Mucosa of stomach (tissue), 1 donor: ENCODE results near the gene BAHCC1.
A peak's percentile ranks its signal among the peaks of the same experiment; 100 is the strongest.

Source experiments
- H3K27me3 ChIP-seq: one replicate; pipeline ENCODE4 v1.7.0; 2013; ENCODE audit warnings: mild to moderate bottlenecking, low read length; ENCODE audit not compliant: control insufficient read depth, insufficient read depth
- H3K36me3 ChIP-seq: one replicate; pipeline ENCODE4 v1.7.0; 2013; ENCODE audit warnings: low read length; ENCODE audit not compliant: control insufficient read depth, insufficient read depth
- H3K4me1 ChIP-seq: one replicate; pipeline ENCODE4 v1.7.0; 2013; ENCODE audit warnings: mild to moderate bottlenecking, low read length; ENCODE audit not compliant: control insufficient read depth, insufficient read depth
- H3K4me3 ChIP-seq: one replicate; pipeline ENCODE4 v1.7.0; 2013; ENCODE audit warnings: low read length
- H3K9ac ChIP-seq: one replicate; pipeline ENCODE4 v1.7.0; 2013; ENCODE audit warnings: mild to moderate bottlenecking, low read length, moderate library complexity
- H3K9me3 ChIP-seq: one replicate; pipeline ENCODE4 v1.7.0; 2013; ENCODE audit warnings: mild to moderate bottlenecking, low read length, moderate library complexity; ENCODE audit not compliant: control insufficient read depth
- donor health status: Pancreatic carcinoma.

Gene BAHCC1

GRCh38 chr17:81391293-81391935 is 3.8 kb upstream of the BAHCC1 start:
- H3K4me3 ChIP-seq: peak overlapping the region; percentile 18
- H3K36me3 ChIP-seq: no peaks in the 10 kb centered on the region
- peaks cover 51% of the 10 kb centered on the region for H3K4me1 ChIP-seq
- H3K9ac ChIP-seq: peak overlapping the region; percentile 76
- no peaks in the 10 kb centered on the region for H3K9me3 ChIP-seq
- H3K27me3 ChIP-seq: no peaks in the 10 kb centered on the region

DNA sequence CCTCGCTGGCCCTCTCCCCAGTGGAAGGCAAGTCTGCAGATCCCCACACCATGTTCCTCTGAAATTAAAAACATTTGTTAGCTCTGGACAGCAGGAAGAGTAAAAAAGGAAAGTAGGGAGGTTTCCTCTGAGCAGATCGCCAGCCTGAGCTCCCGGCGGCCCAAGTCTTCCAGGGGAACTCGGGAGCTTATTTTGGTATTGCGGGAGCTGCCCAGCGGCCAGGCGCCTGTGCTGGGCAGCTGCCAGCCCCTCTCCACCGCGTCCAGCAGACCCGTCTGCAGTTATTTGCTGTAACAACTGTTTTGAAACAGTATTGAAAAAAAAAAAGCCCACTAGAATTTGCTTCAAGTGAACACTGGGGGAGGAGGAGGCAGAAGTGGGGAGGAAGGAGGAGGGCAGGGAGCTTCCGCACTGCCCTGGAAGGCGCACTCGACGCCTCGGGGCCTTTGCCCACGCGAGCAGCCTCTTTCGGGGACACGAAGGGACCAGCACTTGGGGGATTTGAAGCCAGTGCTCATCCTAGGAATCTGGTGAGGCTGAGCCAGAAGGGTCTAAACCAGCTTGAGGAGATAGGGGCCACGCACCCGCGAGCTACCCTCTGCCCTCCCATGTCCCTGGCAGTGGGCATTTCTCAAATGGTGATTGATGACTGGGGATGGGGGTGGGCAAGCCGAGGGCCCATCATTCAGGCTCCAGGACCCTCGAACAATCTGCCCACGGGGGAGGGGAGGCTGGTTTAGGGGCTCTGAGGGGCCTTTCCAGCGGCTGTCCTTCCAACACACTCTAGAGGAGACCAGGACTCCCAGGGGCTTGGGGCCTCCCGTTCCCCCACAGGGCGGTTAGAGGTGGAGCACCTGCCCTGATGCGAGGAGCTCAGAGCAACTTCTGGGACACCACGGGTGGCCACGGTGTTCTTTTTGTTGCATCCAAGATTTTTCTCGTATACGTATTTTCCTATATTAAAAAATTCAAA is 3.0 kb upstream of the BAHCC1 start:
- H3K4me3 ChIP-seq: peak overlapping the region; percentile 18
- H3K36me3 ChIP-seq: no peaks in the 10 kb centered on the region
- H3K27me3 ChIP-seq: no peaks in the 10 kb centered on the region
- no peaks in the 10 kb centered on the region for H3K9me3 ChIP-seq
- H3K4me1 ChIP-seq: peaks cover 49% of the 10 kb centered on the region
- H3K9ac ChIP-seq: peak overlapping the region; percentile 76

GRCh38 chr17:81392909-81393654 is 2.2 kb upstream of the BAHCC1 start:
- H3K4me3 ChIP-seq: peak overlapping the region; percentile 18
- H3K27me3 ChIP-seq: no peaks in the 10 kb centered on the region
- H3K9ac ChIP-seq: peak overlapping the region; percentile 76
- H3K4me1 ChIP-seq: peaks cover 50% of the 10 kb centered on the region
- H3K9me3 ChIP-seq: no peaks in the 10 kb centered on the region
- no peaks in the 10 kb centered on the region for H3K36me3 ChIP-seq

- Histone ChIP-seq H3K36me3 (no peaks in the 10 kb centered on the region), H3K4me1 (peaks cover 50% of the 10 kb centered on the region), H3K9me3 (no peaks in the 10 kb centered on the region), H3K27me3 (no peaks in the 10 kb centered on the region), H3K4me3 (no peak overlapping the region), H3K9ac (peak overlapping the region; percentile 76)
Measured at GRCh38 chr17:81393684-81394376, 1.4 kb upstream of the BAHCC1 start.

DNA sequence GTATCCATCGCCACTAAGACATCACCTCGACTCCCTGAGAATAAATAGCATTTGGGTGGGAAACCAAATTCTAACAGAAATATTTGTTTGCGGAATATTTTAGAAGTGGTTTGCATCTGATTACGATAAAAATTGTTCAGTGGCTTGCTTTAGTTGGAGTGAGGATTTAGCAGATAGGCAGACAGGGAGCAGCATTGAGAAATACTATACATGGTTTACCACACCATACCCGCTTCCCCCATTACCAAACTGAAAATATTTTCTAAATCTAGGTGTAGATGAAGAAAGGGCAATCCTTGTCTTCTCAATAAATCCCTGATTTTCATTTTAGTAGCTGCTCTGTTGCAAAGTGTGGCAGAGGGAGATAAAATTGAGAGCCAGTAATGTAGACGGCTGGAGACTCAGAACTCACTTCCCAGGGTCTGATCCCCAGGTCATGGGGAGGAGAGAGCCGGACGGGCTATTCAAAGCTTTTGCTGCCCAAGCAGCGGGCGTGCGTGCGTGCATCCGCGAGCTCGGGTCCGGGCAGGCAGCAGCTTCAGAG is 808 bp upstream of the BAHCC1 start:
- Histone ChIP-seq H3K4me1 (peaks cover 45% of the 10 kb centered on the region), H3K27me3 (no peaks in the 10 kb centered on the region), H3K36me3 (no peaks in the 10 kb centered on the region), H3K9me3 (no peaks in the 10 kb centered on the region), H3K4me3 (peak overlapping the region; percentile 71), H3K9ac (peak overlapping the region; percentile 41)

- Histone ChIP-seq H3K4me3 (peak overlapping the region; percentile 74), H3K4me1 (peaks cover 43% of the 10 kb centered on the region), H3K9ac (peak overlapping the region; percentile 93), H3K27me3 (peaks cover 3% of the 10 kb centered on the region), H3K36me3 (no peaks in the 10 kb centered on the region), H3K9me3 (no peaks in the 10 kb centered on the region)
Measured at GRCh38 chr17:81395600-81396277, 482 bp downstream of the BAHCC1 start.

DNA sequence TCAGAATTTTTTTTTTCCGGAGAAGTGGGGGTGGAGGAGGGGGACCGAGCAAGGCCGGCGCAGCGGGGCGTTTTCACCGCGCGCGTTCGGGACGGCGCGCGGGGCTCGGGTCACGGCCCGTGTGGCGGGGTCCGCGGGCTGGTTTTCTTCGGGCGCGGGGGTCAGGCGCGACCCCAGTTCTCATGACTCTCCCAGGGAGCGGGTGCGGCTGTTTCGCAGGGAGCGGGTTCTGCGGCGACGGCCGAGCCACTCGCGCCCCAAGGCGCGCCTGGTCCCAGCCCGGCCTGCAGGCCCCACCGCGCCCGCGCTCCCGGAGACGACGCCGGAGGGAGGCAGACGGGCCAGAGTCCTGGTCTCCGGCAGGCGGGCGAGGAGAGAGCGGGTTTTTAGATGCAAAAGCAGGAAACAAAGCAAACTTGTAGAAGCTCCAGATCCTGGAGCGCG is 1.0 kb downstream of the BAHCC1 start:
- Histone ChIP-seq H3K4me3 (peak overlapping the region; percentile 74), H3K36me3 (no peaks in the 10 kb centered on the region), H3K9me3 (no peaks in the 10 kb centered on the region), H3K9ac (peak overlapping the region; percentile 93), H3K27me3 (peaks cover 3% of the 10 kb centered on the region), H3K4me1 (peaks cover 45% of the 10 kb centered on the region)

- peaks cover 3% of the 10 kb centered on the region for H3K27me3 ChIP-seq
- peaks cover 43% of the 10 kb centered on the region for H3K4me1 ChIP-seq
- H3K9me3 ChIP-seq: no peaks in the 10 kb centered on the region
Measured at GRCh38 chr17:81396722-81397313, 1.6 kb downstream of the BAHCC1 start.

GRCh38 chr17:81397314-81398175 is 2.3 kb downstream of the BAHCC1 start:
- H3K36me3 ChIP-seq: no peaks in the 10 kb centered on the region
- peak overlapping the region; percentile 93 for H3K9ac ChIP-seq
- H3K9me3 ChIP-seq: no peaks in the 10 kb centered on the region
- peaks cover 3% of the 10 kb centered on the region for H3K27me3 ChIP-seq
- H3K4me1 ChIP-seq: peaks cover 39% of the 10 kb centered on the region
- peak overlapping the region; percentile 74 for H3K4me3 ChIP-seq

More at GRCh38 chr17:81396722-81397313, 1.6 kb downstream of the BAHCC1 start:
- Histone ChIP-seq H3K9ac (peak overlapping the region; percentile 93), H3K36me3 (no peaks in the 10 kb centered on the region), H3K4me3 (peak overlapping the region; percentile 74)
